Naive B cell (primary cell): ENCODE measurements around the gene ATP2A3. TPM values are rescaled to one million over a fixed set of nuclear protein-coding genes. Genes with fewer than 3 reads are reported as not detected.
"Not testable (repeated sequence)": the region's sequence is repeated elsewhere in the genome, so short reads cannot be mapped to it uniquely, and the experiment has no call there.

Experiments used
- ATAC-seq, 2 donors: fragments of 150-1000 bp; cut with Tn5 transposase; 2 replicates each; pipeline ENCODE4 v1.10.0; 2021; ENCODE audit warnings: low read depth in 2 of 2, mild to moderate bottlenecking in 2 of 2, moderate library complexity in 2 of 2
- DNase-seq: peaks from one replicate; pipeline ENCODE4 v3.0.0; 2022
- H3K27ac Mint-ChIP-seq, 6 donors: one replicate each; pipeline ENCODE4 v1.8.0; 2020 to 2022; ENCODE audit warnings: mild to moderate bottlenecking in 6 of 6, mixed read lengths in 6 of 6, moderate library complexity in 5 of 6, inconsistent platforms in 2 of 6
- H3K27me3 Mint-ChIP-seq, 3 donors: one replicate each; pipeline ENCODE4 v1.8.0; 2021 to 2022; ENCODE audit warnings: mixed read lengths in 3 of 3, mild to moderate bottlenecking in 1 of 3
- H3K36me3 Mint-ChIP-seq, 2 donors: one replicate each; pipeline ENCODE4 v1.8.0; 2020 to 2022; ENCODE audit warnings: mixed read lengths in 2 of 2, inconsistent platforms in 1 of 2, mild to moderate bottlenecking in 1 of 2
- H3K4me1 Mint-ChIP-seq, 3 donors: one replicate each; pipeline ENCODE4 v1.8.0; 2020 to 2022; ENCODE audit warnings: mixed read lengths in 3 of 3, inconsistent platforms in 1 of 3, mild to moderate bottlenecking in 1 of 3, moderate library complexity in 1 of 3
- H3K4me3 Mint-ChIP-seq, 8 donors: one replicate each; pipeline ENCODE4 v1.8.0; 2020 to 2022; ENCODE audit warnings: mild to moderate bottlenecking in 8 of 8, mixed read lengths in 8 of 8, moderate library complexity in 8 of 8, inconsistent platforms in 2 of 8
- H3K9me3 Mint-ChIP-seq, 7 donors: one replicate each; pipeline ENCODE4 v1.8.0; 2020 to 2022; ENCODE audit warnings: mixed read lengths in 7 of 7, mild to moderate bottlenecking in 5 of 7, inconsistent platforms in 2 of 7, moderate library complexity in 1 of 7
- polyA plus RNA-seq, 6 donors: library from polyadenylated mRNA; unstranded; fragments of 300-500 nt; fragmentation: Illumina TruSeq; gene quantifications; one replicate each; pipeline ENCODE4 v1.2.3, GENCODE V29; 2021; ENCODE audit warnings: low read depth in 6 of 6

The ATP2A3 gene
- polyA plus RNA-seq, 6 donors from 2014 or later, result 68.7 to 180 (median 94.2) TPM

- H3K27ac Mint-ChIP-seq, result peak overlapping the region in 5 of 6 donors; percentile 42 to 85 (median 63)
- no peak for ATAC-seq
- H3K4me3 Mint-ChIP-seq, result no peak overlapping the region
- DNase-seq, result no peak
- peaks cover 0 to 16% of the 10 kb centered on the region in 2 donors for H3K36me3 Mint-ChIP-seq
- peaks cover 46 to 57% (median 50%) of the 10 kb centered on the region in 3 donors for H3K4me1 Mint-ChIP-seq
- no peaks in the 10 kb centered on the region for H3K9me3 Mint-ChIP-seq
- no peaks in the 10 kb centered on the region for H3K27me3 Mint-ChIP-seq
Measured at GRCh38 chr17:3954976-3955672, 9.1 kb downstream of the ATP2A3 start.

DNA sequence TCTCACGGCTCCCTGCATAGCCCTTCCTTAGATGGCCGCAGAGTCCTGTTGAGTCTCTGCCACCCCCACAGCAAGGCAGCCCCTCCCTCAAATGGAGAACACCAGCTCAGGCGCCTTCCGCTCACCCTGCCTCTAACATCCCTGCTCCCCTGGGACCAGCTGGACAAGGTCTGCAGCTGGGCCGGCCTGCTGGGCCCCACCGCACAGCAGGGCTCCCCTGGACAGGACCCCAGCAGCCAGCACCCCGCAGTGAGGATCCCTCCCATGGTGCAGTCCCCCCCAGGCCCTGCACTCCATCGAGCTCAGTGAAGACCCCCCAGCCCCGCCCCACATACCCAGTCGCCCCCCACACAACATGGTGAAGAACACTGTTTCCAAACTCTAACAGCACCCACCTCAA, 10.2 kb downstream of the ATP2A3 start:
- Mint-ChIP-seq H3K4me3 (no peak overlapping the region), H3K36me3 (peaks cover 0 to 16% of the 10 kb centered on the region in 2 donors), H3K4me1 (peaks cover 36 to 47% (median 42%) of the 10 kb centered on the region in 3 donors), H3K27me3 (no peaks in the 10 kb centered on the region), H3K27ac (peak overlapping the region in 2 of 6 donors; percentile 54 to 86), H3K9me3 (no peaks in the 10 kb centered on the region)
- DNase-seq (no peak), ATAC-seq (no peak)

DNA sequence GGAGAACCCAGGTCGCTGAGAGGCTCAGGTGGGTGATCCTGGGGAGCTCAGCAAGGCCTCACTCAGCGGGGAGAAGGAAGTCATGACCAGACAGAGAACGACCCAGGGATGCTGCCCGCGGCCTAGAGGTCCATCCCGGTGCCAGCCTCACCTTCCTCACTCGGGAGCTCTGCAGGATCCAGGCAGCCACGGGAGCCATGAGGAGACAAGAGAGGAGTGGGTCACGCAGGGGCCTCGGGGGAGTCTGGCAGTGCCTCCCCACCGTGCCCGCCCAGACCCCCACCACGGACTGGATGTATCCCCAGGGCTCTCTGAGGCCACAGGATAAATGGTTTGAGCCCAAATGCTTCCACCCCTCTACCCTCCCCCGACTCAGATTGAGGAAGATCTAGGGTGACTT, 10.7 kb downstream of the ATP2A3 start:
- DNase-seq (no peak), ATAC-seq (no peak)
- Mint-ChIP-seq H3K27ac (peak overlapping the region in 3 of 6 donors; percentile 41 to 60 (median 54)), H3K36me3 (peaks cover 0 to 16% of the 10 kb centered on the region in 2 donors), H3K9me3 (no peaks in the 10 kb centered on the region), H3K4me1 (peaks cover 33 to 43% (median 42%) of the 10 kb centered on the region in 3 donors), H3K4me3 (no peak overlapping the region), H3K27me3 (no peaks in the 10 kb centered on the region)

GRCh38 chr17:3952186-3952585, 12.1 kb downstream of the ATP2A3 start:
- DNase-seq (no peak), ATAC-seq (no peak)
- Mint-ChIP-seq H3K36me3 (peaks cover 4 to 15% of the 10 kb centered on the region in 2 donors), H3K4me1 (peaks cover 20 to 29% (median 29%) of the 10 kb centered on the region in 3 donors), H3K9me3 (no peaks in the 10 kb centered on the region), H3K27ac (peak overlapping the region in 2 of 6 donors; percentile 20 to 30), H3K27me3 (no peaks in the 10 kb centered on the region), H3K4me3 (no peak overlapping the region)

DNA sequence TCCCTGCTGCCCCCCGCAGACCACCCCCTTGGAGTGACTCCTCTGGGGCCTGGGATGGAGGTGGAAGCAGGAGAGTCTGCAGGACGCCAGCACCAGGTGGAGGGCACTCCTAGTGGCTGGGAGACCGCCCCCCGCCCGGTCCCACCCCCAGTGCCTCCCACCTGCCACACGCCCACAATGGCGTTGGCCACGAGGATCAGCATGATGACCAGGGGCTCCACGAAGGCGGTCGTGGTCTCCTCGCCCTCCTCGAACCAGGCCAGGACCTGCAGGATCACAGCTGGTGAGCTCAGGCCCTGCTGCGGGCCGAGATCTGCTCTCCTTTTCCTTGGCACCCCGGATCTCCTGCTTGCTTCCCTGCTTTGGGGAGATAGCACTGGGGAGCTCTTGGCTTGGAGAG, 12.8 kb downstream of the ATP2A3 start:
- Mint-ChIP-seq H3K36me3 (peaks cover 4 to 7% of the 10 kb centered on the region in 2 donors), H3K27ac (no peak overlapping the region)

GRCh38 chr17:3951003-3951402, 13.2 kb downstream of the ATP2A3 start:
- DNase-seq (no peak), ATAC-seq (no peak)
- no peak overlapping the region for H3K4me3 Mint-ChIP-seq
- H3K9me3 Mint-ChIP-seq, result no peaks in the 10 kb centered on the region
- H3K27ac Mint-ChIP-seq, result peak overlapping the region in 1 of 6 donors; percentile 67
- H3K36me3 Mint-ChIP-seq, result peaks cover 4 to 8% of the 10 kb centered on the region in 2 donors
- H3K4me1 Mint-ChIP-seq, result peaks cover 8 to 18% (median 17%) of the 10 kb centered on the region in 3 donors
- no peaks in the 10 kb centered on the region for H3K27me3 Mint-ChIP-seq

More for the DNA sequence above, 12.8 kb downstream of the ATP2A3 start:
- Mint-ChIP-seq H3K9me3 (no peaks in the 10 kb centered on the region), H3K27me3 (no peaks in the 10 kb centered on the region), H3K4me3 (no peak overlapping the region), H3K4me1 (peaks cover 12 to 22% (median 21%) of the 10 kb centered on the region in 3 donors)
- no peak for DNase-seq
- no peak for ATAC-seq

DNA sequence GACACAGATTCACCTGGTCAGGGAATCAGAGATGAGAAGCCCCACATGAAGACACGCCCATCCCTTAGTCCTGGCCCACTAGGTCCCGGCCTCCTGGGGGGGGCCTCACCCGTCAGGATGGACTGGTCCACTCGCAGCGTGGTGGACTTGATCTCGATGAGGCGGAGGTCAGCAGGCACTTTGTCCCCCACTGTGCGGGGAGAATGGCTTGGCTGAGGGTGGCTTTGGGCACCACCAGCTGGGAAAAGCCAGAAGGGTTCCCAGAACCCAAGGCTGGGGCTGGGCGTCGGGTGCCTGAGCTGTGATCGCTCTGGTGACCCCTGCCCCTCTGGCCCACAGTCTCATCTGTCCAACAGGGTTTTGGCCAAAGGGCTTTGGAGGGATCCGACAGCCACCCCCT, 13.7 kb downstream of the ATP2A3 start:
- Mint-ChIP-seq H3K27me3 (no peaks in the 10 kb centered on the region), H3K4me1 (peaks cover 10 to 14% (median 14%) of the 10 kb centered on the region in 3 donors), H3K4me3 (no peak overlapping the region), H3K27ac (peak overlapping the region in 1 of 6 donors; percentile 67), H3K9me3 (no peaks in the 10 kb centered on the region), H3K36me3 (peaks cover 4 to 12% of the 10 kb centered on the region in 2 donors)
- ATAC-seq, result no peak
- DNase-seq, result no peak

DNA sequence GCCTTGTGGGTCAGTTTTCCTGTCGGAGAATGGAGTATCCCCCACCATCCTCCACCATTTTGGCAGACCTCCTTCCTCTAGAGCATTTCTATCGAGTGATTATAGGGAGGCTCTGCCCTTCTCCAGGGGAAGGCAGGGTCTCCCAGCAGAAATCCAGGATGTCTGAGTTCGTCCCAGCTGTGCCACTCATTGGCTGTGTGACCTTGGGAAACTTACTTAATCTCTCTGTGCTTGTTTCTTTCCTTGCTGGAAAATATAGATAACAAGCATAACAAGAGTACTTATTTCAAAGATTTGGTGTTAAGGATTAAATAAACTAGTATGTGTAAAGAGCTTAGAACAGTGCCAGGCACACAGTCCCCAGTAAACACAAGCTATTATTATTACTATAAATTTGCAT, 14.8 kb downstream of the ATP2A3 start:
- no peak overlapping the region for H3K4me3 Mint-ChIP-seq
- H3K27ac Mint-ChIP-seq, result peak overlapping the region in 1 of 6 donors; percentile 50
- H3K4me1 Mint-ChIP-seq, result peaks cover 4 to 11% (median 6%) of the 10 kb centered on the region in 3 donors
- DNase-seq (no peak), ATAC-seq (no peak)
- H3K9me3 Mint-ChIP-seq, result no peaks in the 10 kb centered on the region
- H3K36me3 Mint-ChIP-seq, result peaks cover 4 to 15% of the 10 kb centered on the region in 2 donors
- H3K27me3 Mint-ChIP-seq, result no peaks in the 10 kb centered on the region

- Mint-ChIP-seq H3K36me3 (peaks cover 4 to 22% of the 10 kb centered on the region in 2 donors), H3K4me1 (peaks cover 4 to 17% (median 13%) of the 10 kb centered on the region in 3 donors), H3K27ac (peak overlapping the region in 1 of 6 donors; percentile 24)
- H3K27me3 Mint-ChIP-seq, ATAC-seq, H3K4me3 Mint-ChIP-seq, DNase-seq, H3K9me3 Mint-ChIP-seq: not testable (repeated sequence)
Measured at GRCh38 chr17:3948551-3948950, 15.7 kb downstream of the ATP2A3 start.

DNA sequence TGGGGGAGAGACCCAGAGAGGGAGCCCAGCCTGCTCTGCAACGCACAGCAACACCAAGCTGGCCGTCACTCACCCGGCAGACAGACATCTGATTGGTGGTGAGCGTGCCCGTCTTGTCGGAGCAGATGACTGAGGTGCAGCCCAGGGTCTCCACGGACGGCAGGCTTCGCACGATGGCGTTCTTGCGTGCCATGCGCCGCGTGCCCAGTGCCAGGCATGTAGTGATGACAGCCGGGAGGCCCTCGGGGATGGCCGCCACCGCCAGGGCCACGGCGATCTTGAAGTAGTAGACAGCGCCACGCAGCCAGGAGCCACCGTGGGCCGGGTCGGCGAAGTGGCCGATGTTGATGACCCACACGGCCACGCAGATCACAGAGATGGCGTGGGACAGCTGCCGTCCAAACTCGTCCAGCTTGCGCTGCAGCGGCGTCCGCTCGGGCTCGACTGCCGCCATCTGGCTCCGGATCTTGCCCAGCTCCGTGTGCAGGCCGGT, 16.9 kb downstream of the ATP2A3 start:
- Mint-ChIP-seq H3K4me3 (no peak overlapping the region), H3K27ac (peak overlapping the region in 2 of 6 donors; percentile 50 to 53), H3K27me3 (no peaks in the 10 kb centered on the region), H3K4me1 (peaks cover 0 to 15% (median 13%) of the 10 kb centered on the region in 3 donors), H3K36me3 (peaks cover 4 to 23% of the 10 kb centered on the region in 2 donors), H3K9me3 (peaks cover 0 to 1% (median 0%) of the 10 kb centered on the region in 7 donors)
- DNase-seq (no peak), ATAC-seq (no peak)

DNA sequence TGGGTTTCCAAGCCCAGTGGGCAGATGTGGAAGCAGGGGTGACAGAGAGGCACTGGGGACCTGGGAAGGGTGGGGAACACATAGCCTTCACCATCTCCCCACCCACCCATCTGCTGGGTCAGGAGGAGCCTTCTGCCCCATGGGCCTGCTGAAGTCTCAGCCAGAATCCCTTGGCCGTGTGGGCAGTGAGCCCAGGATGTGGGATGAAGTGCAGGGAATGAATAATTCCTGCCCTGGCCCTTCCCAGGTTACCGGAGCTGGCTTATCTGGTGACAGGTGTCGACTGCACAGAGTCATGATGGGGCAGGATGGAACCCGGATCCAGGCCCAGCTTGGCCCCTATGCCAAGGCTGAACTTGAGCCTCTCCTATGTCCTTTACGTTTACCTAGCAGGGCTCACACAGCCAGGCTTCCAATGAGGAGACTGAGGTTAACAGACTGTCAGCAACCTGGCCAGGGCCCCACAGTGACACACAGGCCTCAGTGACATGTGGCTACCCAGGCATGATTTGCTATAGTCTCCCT, 17.5 kb downstream of the ATP2A3 start:
- Mint-ChIP-seq H3K36me3 (peaks cover 4 to 23% of the 10 kb centered on the region in 2 donors), H3K9me3 (peaks cover 0 to 1% (median 0%) of the 10 kb centered on the region in 7 donors), H3K4me1 (peaks cover 0 to 15% (median 10%) of the 10 kb centered on the region in 3 donors), H3K27me3 (no peaks in the 10 kb centered on the region), H3K4me3 (no peak overlapping the region), H3K27ac (peak overlapping the region in 2 of 6 donors; percentile 6 to 54)
- DNase-seq (no peak), ATAC-seq (no peak)

GRCh38 chr17:3944485-3945388, 19.5 kb downstream of the ATP2A3 start:
- H3K36me3 Mint-ChIP-seq, result peaks cover 9 to 23% of the 10 kb centered on the region in 2 donors
- ATAC-seq, result peak; percentile 87
- no peak overlapping the region for H3K4me3 Mint-ChIP-seq
- peak; percentile 47 for DNase-seq
- H3K9me3 Mint-ChIP-seq, result peaks cover 0 to 1% (median 0%) of the 10 kb centered on the region in 7 donors
- peak overlapping the region in 2 of 6 donors; percentile 32 to 52 for H3K27ac Mint-ChIP-seq
- H3K4me1 Mint-ChIP-seq, result peaks cover 0 to 15% (median 10%) of the 10 kb centered on the region in 3 donors
- H3K27me3 Mint-ChIP-seq, result no peaks in the 10 kb centered on the region
